CD4-positive, alpha-beta T cell treated with Interleukin-1 beta for 1 hour (primary cell): ENCODE results near the gene IL34.

ENCODE experiments used
- DNase-seq, 2 donors: peaks; one replicate each; pipeline ENCODE4 v3.0.0-alpha.2; 2020 to 2022

The IL34 gene

DNA sequence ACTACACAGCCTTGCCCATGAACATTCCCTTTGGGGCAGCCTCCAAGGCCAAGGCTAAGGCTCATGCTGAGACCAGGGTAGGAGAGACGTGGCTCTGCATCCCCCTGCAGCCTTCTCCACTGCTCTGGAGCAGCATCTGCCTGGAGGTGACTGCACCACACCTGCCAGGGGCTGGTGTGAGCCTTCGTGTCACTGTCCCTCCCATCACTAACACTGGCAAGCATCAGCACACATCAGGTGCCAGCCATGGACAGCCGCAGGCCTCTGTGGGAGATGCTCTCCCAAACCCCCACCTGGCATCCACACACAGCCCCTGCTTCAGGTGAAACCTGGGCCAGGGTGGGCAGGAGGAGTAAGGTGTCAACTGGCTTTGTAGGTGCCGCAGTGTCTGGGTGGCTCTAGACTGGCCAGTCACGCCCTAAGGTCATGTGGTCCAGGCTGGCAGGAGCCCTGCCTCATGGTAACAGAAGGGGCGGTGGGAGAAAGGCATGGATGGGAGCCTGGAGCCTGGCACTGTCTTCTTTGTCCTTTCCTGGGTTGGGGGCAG, 57.5 kb downstream of the IL34 start:
- DNase-seq = no peak

DNA sequence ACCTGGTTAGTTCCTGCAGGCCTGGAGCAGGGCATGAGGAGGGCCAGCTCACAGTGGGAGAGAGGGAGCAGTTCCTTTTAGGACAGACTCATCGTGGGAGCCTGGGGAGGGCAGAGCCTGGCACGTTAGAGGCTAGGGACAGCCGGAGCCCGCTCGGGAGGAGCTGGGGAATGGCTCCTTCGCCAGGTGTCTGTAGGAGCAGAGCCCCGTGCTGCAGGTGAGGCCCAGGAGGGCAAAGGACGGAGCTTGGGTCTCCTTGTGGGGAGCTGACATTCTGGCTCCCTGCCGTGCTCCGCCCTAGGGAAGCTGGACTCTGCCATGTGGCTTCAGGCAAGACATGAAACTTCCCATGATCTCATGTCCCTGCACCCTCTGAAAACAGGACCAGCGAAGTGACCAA, 58.2 kb downstream of the IL34 start:
- DNase-seq = no peak

DNA sequence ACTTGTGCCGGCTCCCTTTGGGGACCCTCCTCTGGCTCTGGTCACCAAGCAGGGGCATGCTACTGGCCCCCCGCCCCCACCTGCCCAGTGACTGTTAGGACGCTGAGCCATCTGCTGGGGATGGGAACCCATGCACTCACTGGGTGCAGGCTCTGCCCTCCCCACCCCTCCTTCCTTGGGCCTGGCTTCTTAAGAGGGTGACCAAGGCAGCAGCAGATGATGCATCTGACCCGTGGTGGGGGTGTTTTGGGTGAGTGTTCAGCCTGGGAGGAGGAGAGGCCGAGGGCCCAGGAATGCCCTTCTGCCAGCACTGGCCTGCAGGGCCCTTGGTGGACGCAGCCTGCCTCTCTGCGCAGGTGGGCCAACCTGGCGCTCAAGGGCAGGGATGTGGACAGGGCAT, 58.7 kb downstream of the IL34 start:
- no peak for DNase-seq

DNA sequence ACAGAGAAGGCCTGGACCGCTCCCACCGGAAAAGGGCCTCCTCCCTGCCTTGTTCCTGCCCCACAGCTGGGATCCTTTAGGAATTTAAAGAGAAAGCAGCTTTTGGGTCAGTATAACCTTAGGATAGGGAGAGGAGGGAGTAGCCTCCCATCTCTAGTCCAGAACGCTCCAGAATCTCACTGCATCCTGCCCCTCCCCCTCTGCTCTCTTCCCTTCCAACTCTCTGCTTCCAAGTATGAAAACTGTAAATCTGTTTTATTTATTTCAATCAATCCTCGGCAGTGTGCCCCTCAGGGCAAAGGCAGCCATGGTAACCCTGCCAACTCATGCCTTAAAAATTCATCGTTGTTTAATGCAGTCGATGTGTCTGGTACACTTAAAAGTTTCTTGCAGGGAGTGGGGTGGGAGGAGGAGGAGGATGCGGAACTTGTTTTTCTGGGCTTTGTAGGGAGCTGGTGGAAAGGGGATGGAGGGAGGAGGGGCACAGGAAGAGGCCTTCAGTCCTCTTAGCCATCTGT, 60.6 kb downstream of the IL34 start:
- DNase-seq = no peak

DNA sequence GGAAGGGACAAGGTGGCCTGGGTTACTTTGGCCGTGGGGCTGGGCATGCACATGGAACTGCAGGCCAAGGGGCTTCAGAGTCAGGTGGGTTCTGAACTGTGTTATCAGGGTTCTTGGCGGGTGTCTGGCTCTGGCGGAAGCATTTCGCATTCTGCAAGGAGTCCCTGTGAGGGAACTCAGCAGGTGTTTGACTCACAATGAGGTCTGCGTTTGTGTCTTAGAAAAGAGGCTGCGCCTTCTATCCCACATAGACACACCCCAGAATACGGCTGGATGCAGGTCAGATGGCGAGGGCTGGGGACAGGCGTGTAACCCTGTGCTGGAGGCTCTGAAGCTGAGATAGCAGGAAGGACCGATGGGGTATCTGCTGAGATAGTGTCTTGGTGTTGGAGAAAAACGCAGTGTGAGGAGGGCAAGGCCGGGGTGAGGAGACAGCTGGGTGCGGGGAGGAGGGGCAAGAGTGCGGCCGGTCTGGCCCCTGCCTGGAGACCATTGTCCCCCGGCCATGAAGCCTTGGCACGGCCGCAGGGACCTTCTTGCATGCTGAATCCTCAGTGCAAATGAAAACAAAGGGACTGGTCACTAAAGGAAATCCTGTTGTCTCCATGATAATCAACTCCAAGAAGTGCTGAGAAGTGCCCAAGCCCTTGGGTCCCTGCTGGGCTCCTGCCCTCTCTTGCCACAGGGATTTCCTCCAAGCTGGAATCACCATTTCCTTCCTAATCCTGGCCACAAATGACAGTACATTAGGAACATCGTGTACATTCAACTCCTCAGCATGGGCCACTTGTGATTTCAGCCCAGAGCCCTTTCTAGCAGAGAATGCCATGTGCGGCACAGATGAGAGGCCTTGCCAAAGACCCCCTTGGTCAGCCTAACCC, 62.2 kb downstream of the IL34 start:
- no peak for DNase-seq

- no peak for DNase-seq
Measured at GRCh38 chr16:70709457-70709856, 63.1 kb downstream of the IL34 start.

GRCh38 chr16:70709942-70710341, 63.6 kb downstream of the IL34 start:
- no peak for DNase-seq
